NCI-H510A treated with DMSO at 0.1 percent for 48 hours (cell line): Measurements from ENCODE around the gene LYPD6.

Experiments used
- DNase-seq: peaks from one replicate; lab custom pipeline; 2025; lab: John Stamatoyannopoulos, UW

The LYPD6 gene

DNA sequence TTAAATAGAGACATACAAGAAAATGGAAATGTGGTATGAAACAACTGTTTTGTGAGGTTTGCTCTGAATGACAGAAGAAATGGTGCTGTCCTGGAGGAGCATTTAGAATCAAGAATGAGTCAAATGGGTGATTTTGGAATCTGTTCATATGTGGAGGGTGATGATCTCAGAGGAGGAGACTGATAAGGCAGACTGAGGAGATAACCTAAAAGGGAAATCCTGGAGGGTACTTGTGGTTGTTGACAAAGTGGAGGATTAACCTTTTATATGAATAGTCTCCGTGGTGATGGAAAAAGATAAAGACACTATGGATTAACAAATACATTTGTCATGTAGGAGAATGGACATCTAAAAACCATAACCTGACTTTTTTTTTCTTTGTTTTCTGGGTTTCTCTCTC lies 183.1 kb downstream of the LYPD6 start:
- no peak for DNase-seq
